Psoas muscle (tissue), 8 donors: ENCODE results near the gene CNST. TPM values are rescaled to one million over a fixed set of nuclear protein-coding genes. Genes with fewer than 3 reads are reported as not detected.
A peak's percentile ranks its signal among the peaks of the same experiment; 100 is the strongest.

Experiments
- ATAC-seq, 4 donors: fragments of 200-7000 bp; cut with Tn5 transposase; one replicate each; pipeline ENCODE4 v1.9.1; 2020; ENCODE audit warnings: moderate library complexity in 3 of 4, mild to moderate bottlenecking in 2 of 4
- DNase-seq, 2 donors: peaks; one replicate each; pipeline ENCODE4 v3.0.0-alpha.2; 2020
- H3K27ac ChIP-seq: fragments of 200-600 bp; one replicate; pipeline ENCODE4 v1.8.0; 2022
- H3K27me3 ChIP-seq, 3 donors: fragments of 200-600 bp in 1 of 3; one replicate each; pipeline versions ENCODE4 v1.6.1 to v1.8.0; 2013 to 2022; ENCODE audit warnings: low read length in 2 of 3, mild to moderate bottlenecking in 2 of 3, moderate library complexity in 1 of 3; ENCODE audit not compliant: insufficient read depth in 3 of 3
- H3K36me3 ChIP-seq, 2 donors: fragments of 200-600 bp in 1 of 2; one replicate each; pipeline versions ENCODE4 v1.6.1 to v1.8.0; 2013 to 2022; ENCODE audit warnings: low read depth in 1 of 2, mild to moderate bottlenecking in 1 of 2, moderate library complexity in 1 of 2; ENCODE audit not compliant: insufficient read depth in 1 of 2
- H3K4me1 ChIP-seq: fragments of 200-600 bp; one replicate; pipeline ENCODE4 v1.8.0; 2022
- H3K4me3 ChIP-seq: fragments of 200-600 bp; one replicate; pipeline ENCODE4 v1.8.0; 2022; ENCODE audit warnings: mild to moderate bottlenecking
- H3K9me3 ChIP-seq: fragments of 200-600 bp; one replicate; pipeline ENCODE4 v1.8.0; 2022
- WGBS, 3 donors: extraction: QIAGEN DNeasy Blood & Tissue Kit; methylation state at CpG; one replicate each; pipeline versions ENCODE4 v1.1.6 to v1.1.7; 2013; 5-methylcytosine and 5-hydroxymethylcytosine counted together
- intact Hi-C, 2 donors: fragments of 100-400 bp; cut with DNase I; formaldehyde crosslinking; loops; one replicate each; pipeline versions ENCODE4 v1.11.0 to v1.14.2; 2022
- polyA plus RNA-seq, 3 donors: library from polyadenylated mRNA; stranded (reverse); fragments of 200-250 nt; gene quantifications; one replicate each; pipeline ENCODE4 v1.2.3, GENCODE V29; 2013
- total RNA-seq, 4 donors: library from RNA; stranded (reverse); fragmentation: NEBNext Ultra II Directional in 2 of 4; extraction: Animal tissue kit (Norgen Biotek cat#: 25700) in 2 of 4; gene quantifications; one replicate each; pipeline versions ENCODE4 v1.2.1 to v1.2.4, GENCODE V29; 2021 to 2023
- TF ChIP-seq, protein P1 (sequence below): fragments of 200-600 bp; IDR thresholded peaks from one replicate; pipeline ENCODE4 v1.8.0; 2022; ENCODE audit warnings: antibody characterized with exemption
- donor health status: healthy with polysubstance abuse.
- donor health status: DM: no; HTN: no; CAD: no; lungs with moderate emphysema.
- donor health status: Bipolar disorder and iron deficiency.
- donor health status: healthy.
- donor health status: DM: yes; HTN: yes; CAD: no.
- donor health status: DM: no; HTN: no; CAD: no.
- donor health status: DM: no; HTN: no; CAD: no.
- donor health status: DM: yes; HTN: yes; CAD: no.

The CNST gene
- total and polyA plus RNA-seq, 7 donors, result 9.7 to 64.8 (median 19.5) TPM

DNA sequence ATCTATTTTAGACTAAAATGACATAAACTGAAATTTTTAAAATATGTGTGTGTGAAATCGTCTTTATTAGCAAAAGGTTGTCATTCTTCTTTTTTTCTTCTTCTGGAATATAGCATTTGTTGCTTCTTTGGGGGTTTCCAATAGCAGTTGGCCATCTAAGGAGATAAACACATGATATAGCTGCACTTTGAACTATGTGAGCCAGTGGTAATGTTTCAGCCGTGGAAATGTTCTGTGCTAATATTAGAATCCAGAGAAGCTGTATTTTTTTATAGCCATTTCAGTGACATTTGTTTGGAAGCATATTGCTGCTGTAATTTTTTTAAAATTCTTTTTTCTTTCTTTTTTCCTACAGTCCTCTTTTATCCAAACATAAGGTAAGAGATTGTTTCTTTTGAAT lies 75.1 kb downstream of the CNST start:
- Histone ChIP-seq H3K27me3 (no peaks in the 10 kb centered on the region), H3K4me1 (peaks cover 23% of the 10 kb centered on the region), H3K36me3 (peaks cover 7 to 32% of the 10 kb centered on the region in 2 donors), H3K9me3 (no peaks in the 10 kb centered on the region), H3K4me3 (peak overlapping the region; percentile 40), H3K27ac (peak overlapping the region; percentile 60)
- WGBS, 3 donors, result 26 to 39% (median 29%) methylated on average over 2 of the region's 2 CpGs
- TF ChIP-seq, protein P1, sequence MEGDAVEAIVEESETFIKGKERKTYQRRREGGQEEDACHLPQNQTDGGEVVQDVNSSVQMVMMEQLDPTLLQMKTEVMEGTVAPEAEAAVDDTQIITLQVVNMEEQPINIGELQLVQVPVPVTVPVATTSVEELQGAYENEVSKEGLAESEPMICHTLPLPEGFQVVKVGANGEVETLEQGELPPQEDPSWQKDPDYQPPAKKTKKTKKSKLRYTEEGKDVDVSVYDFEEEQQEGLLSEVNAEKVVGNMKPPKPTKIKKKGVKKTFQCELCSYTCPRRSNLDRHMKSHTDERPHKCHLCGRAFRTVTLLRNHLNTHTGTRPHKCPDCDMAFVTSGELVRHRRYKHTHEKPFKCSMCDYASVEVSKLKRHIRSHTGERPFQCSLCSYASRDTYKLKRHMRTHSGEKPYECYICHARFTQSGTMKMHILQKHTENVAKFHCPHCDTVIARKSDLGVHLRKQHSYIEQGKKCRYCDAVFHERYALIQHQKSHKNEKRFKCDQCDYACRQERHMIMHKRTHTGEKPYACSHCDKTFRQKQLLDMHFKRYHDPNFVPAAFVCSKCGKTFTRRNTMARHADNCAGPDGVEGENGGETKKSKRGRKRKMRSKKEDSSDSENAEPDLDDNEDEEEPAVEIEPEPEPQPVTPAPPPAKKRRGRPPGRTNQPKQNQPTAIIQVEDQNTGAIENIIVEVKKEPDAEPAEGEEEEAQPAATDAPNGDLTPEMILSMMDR, result no peak
- ATAC-seq, result peak in 3 of 4 donors; percentile 55 to 82 (median 63)
- no peak for DNase-seq
- intact Hi-C loops, result no loop called here

DNA sequence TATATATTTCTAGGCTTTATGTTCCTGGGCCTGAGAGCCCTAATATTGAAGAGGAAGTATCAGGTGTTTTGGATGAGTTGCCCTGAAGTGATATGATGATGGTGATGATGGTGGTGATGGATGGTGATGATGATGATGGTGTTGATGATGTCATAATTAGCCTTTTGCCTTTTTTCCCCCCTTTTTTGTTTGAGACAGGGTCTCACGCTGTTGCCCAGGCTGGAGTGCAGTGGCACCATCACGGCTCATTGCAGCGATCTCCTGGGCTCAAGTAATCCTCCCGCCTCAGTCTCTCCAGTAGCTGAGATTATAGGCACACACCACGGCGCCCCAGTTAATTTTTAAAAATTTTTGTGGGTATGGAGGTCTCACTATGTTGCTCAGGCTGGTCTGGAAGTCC lies 76.5 kb downstream of the CNST start:
- Histone ChIP-seq H3K4me1 (peaks cover 23% of the 10 kb centered on the region), H3K9me3 (no peaks in the 10 kb centered on the region), H3K27ac (no peak overlapping the region), H3K4me3 (peak overlapping the region; percentile 40), H3K36me3 (peaks cover 7 to 36% of the 10 kb centered on the region in 2 donors), H3K27me3 (no peaks in the 10 kb centered on the region)
- DNase-seq, result no peak
- ATAC-seq, result no peak
- TF ChIP-seq, protein P1, result no peak
- 92 to 98% (median 97%) methylated on average over 6 of the region's 6 CpGs for WGBS, 3 donors
- intact Hi-C loops, result no loop called here

DNA sequence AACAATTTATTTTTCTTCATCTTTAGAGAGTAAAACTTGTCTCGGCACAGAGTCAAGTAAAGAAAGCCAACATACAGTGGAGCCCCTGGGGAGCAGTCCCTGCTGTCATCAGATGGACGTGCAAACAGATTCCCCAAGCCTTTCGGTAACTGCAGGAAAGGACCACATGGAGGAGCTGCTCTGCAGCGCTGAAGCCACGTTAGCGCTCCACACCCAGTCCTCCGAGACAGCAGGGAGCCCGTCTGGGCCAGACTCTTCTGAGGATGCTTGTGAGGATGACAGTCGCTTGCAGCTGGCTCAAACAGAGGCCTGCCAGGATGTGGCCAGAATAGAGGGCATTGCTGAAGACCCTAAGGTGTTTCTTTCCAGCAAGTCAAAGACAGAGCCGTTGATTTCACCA lies 80.9 kb downstream of the CNST start:
- H3K27me3 ChIP-seq, result no peaks in the 10 kb centered on the region
- peak overlapping the region; percentile 56 for H3K27ac ChIP-seq
- H3K4me1 ChIP-seq, result peaks cover 27% of the 10 kb centered on the region
- DNase-seq (peak; percentile 48 to 77), ATAC-seq (peak; percentile 88 to 94 (median 92))
- peak overlapping the region; percentile 16 for H3K4me3 ChIP-seq
- TF ChIP-seq, protein P1, result peak; percentile 62
- no peaks in the 10 kb centered on the region for H3K9me3 ChIP-seq
- intact Hi-C loops, result loop anchor here (1.0 to 5.0 kb wide), 3 partner anchors 45 to 105 kb away; no protein-coding TSS in a partner anchor
- WGBS, 3 donors, result 15 to 35% (median 17%) methylated on average over 10 of the region's 10 CpGs
- H3K36me3 ChIP-seq, result peaks cover 7 to 43% of the 10 kb centered on the region in 2 donors

DNA sequence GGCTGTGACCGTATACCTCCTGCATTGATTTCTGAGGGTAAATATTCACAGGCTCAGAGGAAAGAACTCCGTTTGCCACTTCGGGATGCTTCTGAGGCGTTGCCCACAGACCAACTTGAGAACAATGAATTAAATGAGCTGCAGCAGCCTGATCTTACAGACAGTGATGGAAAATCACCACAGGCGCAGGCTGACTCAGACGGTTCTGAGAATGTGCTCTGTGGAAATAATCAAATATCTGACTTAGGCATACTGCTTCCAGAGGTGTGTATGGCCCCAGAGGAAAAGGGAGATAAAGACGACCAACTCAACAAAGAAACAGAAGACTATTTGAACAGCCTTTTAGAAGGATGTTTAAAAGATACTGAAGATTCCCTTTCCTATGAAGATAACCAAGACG lies 81.3 kb downstream of the CNST start:
- H3K27ac ChIP-seq, result peak overlapping the region; percentile 56

More for the DNA sequence above, 81.3 kb downstream of the CNST start:
- Histone ChIP-seq H3K4me1 (peaks cover 29% of the 10 kb centered on the region), H3K9me3 (no peaks in the 10 kb centered on the region), H3K27me3 (no peaks in the 10 kb centered on the region), H3K4me3 (peak overlapping the region; percentile 16), H3K36me3 (peaks cover 7 to 40% of the 10 kb centered on the region in 2 donors)
- TF ChIP-seq, protein P1, result no peak
- DNase-seq (no peak), ATAC-seq (peak; percentile 42 to 76 (median 64))
- WGBS, 3 donors, result 62 to 72% (median 69%) methylated on average over 8 of the region's 8 CpGs
- intact Hi-C loops, result loop anchor here (1.0 to 5.0 kb wide), 3 partner anchors 45 to 105 kb away; no protein-coding TSS in a partner anchor
